Lower leg skin (tissue), 3 donors: ENCODE data around the gene GPR3.

ENCODE experiments used
- POLR2A ChIP-seq, 2 donors: fragments of 450-650 bp; IDR thresholded peaks; one replicate each; pipeline ENCODE4 v1.6.1; 2016 to 2017; ENCODE audit warnings: antibody characterized with exemption in 2 of 2, mild to moderate bottlenecking in 1 of 2, moderate library complexity in 1 of 2
- TF ChIP-seq, protein P1 (sequence below), 3 donors: fragments of 450-650 bp; IDR thresholded peaks; one replicate each; pipeline ENCODE4 v1.5.1; 2016; ENCODE audit warnings: antibody characterized with exemption in 3 of 3, mild to moderate bottlenecking in 3 of 3, moderate library complexity in 2 of 3

DNA sequence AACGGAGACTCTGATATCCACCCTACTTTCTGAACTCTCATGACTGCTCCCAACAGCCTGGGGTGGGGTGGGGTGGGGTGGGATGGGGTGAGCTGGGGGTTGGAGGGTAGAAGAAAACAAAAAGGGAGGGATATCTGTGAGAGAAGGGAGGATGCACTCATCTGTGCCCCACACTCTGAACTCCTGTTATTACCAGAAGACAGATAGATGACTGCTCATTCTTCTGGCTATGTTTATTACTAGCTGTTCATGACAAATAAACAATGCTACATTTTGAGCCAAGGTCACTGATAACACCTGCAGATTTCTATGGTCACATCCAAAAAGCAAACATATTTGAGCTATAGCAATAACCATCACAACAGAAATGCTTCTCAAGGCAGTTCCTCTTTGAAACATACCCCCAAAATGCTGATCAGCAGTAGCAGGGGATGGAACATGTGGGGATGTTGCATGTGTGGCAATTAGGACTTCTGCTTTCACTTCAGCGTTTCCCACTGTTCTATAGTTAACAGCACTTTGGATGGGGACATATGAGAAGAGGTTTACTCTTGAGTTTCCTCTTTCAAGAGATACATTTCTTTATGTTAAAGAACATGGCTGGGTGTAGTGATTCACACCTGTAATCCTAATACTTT is 43.3 kb downstream of the GPR3 start:
- TF ChIP-seq, protein P1, sequence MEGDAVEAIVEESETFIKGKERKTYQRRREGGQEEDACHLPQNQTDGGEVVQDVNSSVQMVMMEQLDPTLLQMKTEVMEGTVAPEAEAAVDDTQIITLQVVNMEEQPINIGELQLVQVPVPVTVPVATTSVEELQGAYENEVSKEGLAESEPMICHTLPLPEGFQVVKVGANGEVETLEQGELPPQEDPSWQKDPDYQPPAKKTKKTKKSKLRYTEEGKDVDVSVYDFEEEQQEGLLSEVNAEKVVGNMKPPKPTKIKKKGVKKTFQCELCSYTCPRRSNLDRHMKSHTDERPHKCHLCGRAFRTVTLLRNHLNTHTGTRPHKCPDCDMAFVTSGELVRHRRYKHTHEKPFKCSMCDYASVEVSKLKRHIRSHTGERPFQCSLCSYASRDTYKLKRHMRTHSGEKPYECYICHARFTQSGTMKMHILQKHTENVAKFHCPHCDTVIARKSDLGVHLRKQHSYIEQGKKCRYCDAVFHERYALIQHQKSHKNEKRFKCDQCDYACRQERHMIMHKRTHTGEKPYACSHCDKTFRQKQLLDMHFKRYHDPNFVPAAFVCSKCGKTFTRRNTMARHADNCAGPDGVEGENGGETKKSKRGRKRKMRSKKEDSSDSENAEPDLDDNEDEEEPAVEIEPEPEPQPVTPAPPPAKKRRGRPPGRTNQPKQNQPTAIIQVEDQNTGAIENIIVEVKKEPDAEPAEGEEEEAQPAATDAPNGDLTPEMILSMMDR (IDR thresholded peaks at IDR 0.05) = no peak
- no peak for TF ChIP-seq POLR2A (IDR thresholded peaks at IDR 0.05)
